AG08395 (cell line): ENCODE measurements around the gene PZP.
"Not testable (repeated sequence)": the region's sequence is repeated elsewhere in the genome, so short reads cannot be mapped to it uniquely, and the experiment has no call there.

Source experiments
- DNase-seq: peaks from one replicate; pipeline ENCODE4 v3.0.0; 2012; ENCODE audit warnings: mixed read lengths, low spot score

PZP gene

GRCh38 chr12:9208229-9208628 is at the start of gene PZP:
TSS of gene PZP (minus strand) at chr12:9208395. CDS start at chr12:9208341, 54 bp downstream.
- DNase-seq = no peak

- no peak for DNase-seq
These were observed 48.7 kb upstream of the PZP start for GRCh38 chr12:9256758-9257405.

- DNase-seq = no peak
These were observed 48.1 kb upstream of the PZP start for GRCh38 chr12:9256341-9256740.

- no peak for DNase-seq
These were observed 47.6 kb upstream of the PZP start for GRCh38 chr12:9255837-9256236.

- DNase-seq = no peak
These were observed 45.3 kb upstream of the PZP start for GRCh38 chr12:9253464-9253863.

GRCh38 chr12:9252791-9253190 is 44.6 kb upstream of the PZP start:
- DNase-seq = not testable (repeated sequence)

GRCh38 chr12:9252256-9252655 is 44.1 kb upstream of the PZP start:
- DNase-seq = no peak

- DNase-seq = no peak
These were observed 40.2 kb upstream of the PZP start for GRCh38 chr12:9248435-9248834.

- no peak for DNase-seq
These were observed 36.7 kb upstream of the PZP start for GRCh38 chr12:9244894-9245293.

GRCh38 chr12:9243999-9244649 is 35.9 kb upstream of the PZP start:
- DNase-seq = no peak

- DNase-seq = no peak
These were observed 33.1 kb upstream of the PZP start for GRCh38 chr12:9241301-9241700.

- no peak for DNase-seq
These were observed 32.6 kb upstream of the PZP start for GRCh38 chr12:9240776-9241175.

- DNase-seq = not testable (repeated sequence)
These were observed 31.9 kb upstream of the PZP start for GRCh38 chr12:9240004-9240635.

- no peak for DNase-seq
These were observed 29.1 kb upstream of the PZP start for GRCh38 chr12:9237286-9237685.

GRCh38 chr12:9235519-9235918 is 27.3 kb upstream of the PZP start:
- DNase-seq = no peak

- DNase-seq = no peak
These were observed 19.8 kb upstream of the PZP start for GRCh38 chr12:9227950-9228349.

GRCh38 chr12:9223830-9224229 is 15.6 kb upstream of the PZP start:
- DNase-seq = no peak

GRCh38 chr12:9221483-9221882 is 13.3 kb upstream of the PZP start:
- no peak for DNase-seq

GRCh38 chr12:9221011-9221410 is 12.8 kb upstream of the PZP start:
- DNase-seq = not testable (repeated sequence)

- DNase-seq = no peak
These were observed 6.3 kb upstream of the PZP start for GRCh38 chr12:9214534-9214933.

- no peak for DNase-seq
These were observed 3.5 kb upstream of the PZP start for GRCh38 chr12:9211687-9212086.

GRCh38 chr12:9204380-9204779 is 3.8 kb downstream of the PZP start:
- no peak for DNase-seq

GRCh38 chr12:9198012-9198411 is 10.2 kb downstream of the PZP start:
- no peak for DNase-seq

GRCh38 chr12:9184276-9184675 is 23.9 kb downstream of the PZP start:
- DNase-seq = no peak
